Subcutaneous abdominal adipose tissue (tissue), 5 donors: ENCODE data around the gene SHISAL1.

Experiments used
- H3K27ac ChIP-seq: one replicate; pipeline ENCODE4 v1.7.0; 2013; ENCODE audit warnings: low read depth, mild to moderate bottlenecking, inconsistent platforms, low read length, moderate library complexity
- H3K27me3 ChIP-seq, 5 donors: one replicate each; pipeline ENCODE4 v1.7.0; 2013; ENCODE audit warnings: low read length in 5 of 5, inconsistent platforms in 1 of 5; ENCODE audit not compliant: control insufficient read depth in 5 of 5, insufficient read depth in 4 of 5
- H3K36me3 ChIP-seq, 5 donors: one replicate each; pipeline ENCODE4 v1.7.0; 2013; ENCODE audit warnings: low read length in 5 of 5; ENCODE audit not compliant: control insufficient read depth in 5 of 5, insufficient read depth in 5 of 5
- H3K4me1 ChIP-seq, 5 donors: one replicate each; pipeline ENCODE4 v1.7.0; 2013; ENCODE audit warnings: low read length in 5 of 5, mild to moderate bottlenecking in 3 of 5, moderate library complexity in 1 of 5; ENCODE audit not compliant: control insufficient read depth in 5 of 5, insufficient read depth in 5 of 5
- H3K4me3 ChIP-seq, 5 donors: one replicate each; pipeline ENCODE4 v1.7.0; 2013; ENCODE audit warnings: low read length in 5 of 5, low read depth in 1 of 5
- H3K9ac ChIP-seq, 5 donors: one replicate each; pipeline ENCODE4 v1.7.0; 2013; ENCODE audit warnings: low read length in 5 of 5, mild to moderate bottlenecking in 4 of 5, moderate library complexity in 3 of 5
- H3K9me3 ChIP-seq, 5 donors: one replicate each; pipeline ENCODE4 v1.7.0; 2013; ENCODE audit warnings: low read length in 5 of 5; ENCODE audit not compliant: control insufficient read depth in 5 of 5
- donor health status: healthy.
- donor health status: healthy.
- donor health status: healthy.
- donor health status: healthy.
- donor health status: healthy.

The SHISAL1 gene

GRCh38 chr22:44335903-44336803 is 23.4 kb upstream of the SHISAL1 start:
- Histone ChIP-seq H3K27me3 (peaks cover 31 to 63% (median 48%) of the 10 kb centered on the region in 5 donors), H3K9me3 (no peaks in the 10 kb centered on the region), H3K4me1 (peaks cover 0 to 4% (median 2%) of the 10 kb centered on the region in 5 donors), H3K36me3 (no peaks in the 10 kb centered on the region), H3K27ac (no peak overlapping the region), H3K9ac (no peak overlapping the region), H3K4me3 (no peak overlapping the region)

- Histone ChIP-seq H3K27me3 (peaks cover 29 to 67% (median 52%) of the 10 kb centered on the region in 5 donors), H3K4me3 (no peak overlapping the region), H3K36me3 (no peaks in the 10 kb centered on the region), H3K4me1 (peaks cover 0 to 9% (median 7%) of the 10 kb centered on the region in 5 donors), H3K9ac (no peak overlapping the region), H3K9me3 (no peaks in the 10 kb centered on the region), H3K27ac (no peak overlapping the region)
Measured at GRCh38 chr22:44335066-44335839, 22.5 kb upstream of the SHISAL1 start.

- Histone ChIP-seq H3K27me3 (peaks cover 33 to 75% (median 59%) of the 10 kb centered on the region in 5 donors), H3K9ac (no peak overlapping the region), H3K27ac (no peak overlapping the region), H3K4me3 (no peak overlapping the region), H3K36me3 (no peaks in the 10 kb centered on the region), H3K4me1 (peaks cover 0 to 9% (median 7%) of the 10 kb centered on the region in 5 donors), H3K9me3 (no peaks in the 10 kb centered on the region)
Measured at GRCh38 chr22:44333847-44334635, 21.3 kb upstream of the SHISAL1 start.

GRCh38 chr22:44332946-44333345 is 20.2 kb upstream of the SHISAL1 start:
- Histone ChIP-seq H3K4me1 (peaks cover 0 to 9% (median 7%) of the 10 kb centered on the region in 5 donors), H3K4me3 (no peak overlapping the region), H3K27me3 (peaks cover 33 to 80% (median 65%) of the 10 kb centered on the region in 5 donors), H3K36me3 (no peaks in the 10 kb centered on the region), H3K27ac (no peak overlapping the region), H3K9ac (no peak overlapping the region), H3K9me3 (no peaks in the 10 kb centered on the region)

GRCh38 chr22:44331881-44332714 is 19.3 kb upstream of the SHISAL1 start:
- H3K27me3 ChIP-seq = peaks cover 30 to 82% (median 63%) of the 10 kb centered on the region in 5 donors
- H3K36me3 ChIP-seq = no peaks in the 10 kb centered on the region
- H3K4me1 ChIP-seq = peaks cover 0 to 9% (median 7%) of the 10 kb centered on the region in 5 donors
- peak overlapping the region in 2 of 5 donors; percentile 34 to 46 for H3K4me3 ChIP-seq
- no peak overlapping the region for H3K9ac ChIP-seq
- H3K9me3 ChIP-seq = no peaks in the 10 kb centered on the region
- no peak overlapping the region for H3K27ac ChIP-seq

- Histone ChIP-seq H3K27ac (no peak overlapping the region), H3K4me1 (peaks cover 0 to 15% (median 11%) of the 10 kb centered on the region in 5 donors), H3K27me3 (peaks cover 30 to 76% (median 57%) of the 10 kb centered on the region in 5 donors), H3K9me3 (no peaks in the 10 kb centered on the region), H3K9ac (no peak overlapping the region), H3K4me3 (no peak overlapping the region), H3K36me3 (no peaks in the 10 kb centered on the region)
Measured at GRCh38 chr22:44330744-44331660, 18.3 kb upstream of the SHISAL1 start.

- Histone ChIP-seq H3K9me3 (no peaks in the 10 kb centered on the region), H3K27me3 (peaks cover 30 to 69% (median 52%) of the 10 kb centered on the region in 5 donors), H3K27ac (no peak overlapping the region), H3K9ac (no peak overlapping the region), H3K4me1 (peaks cover 0 to 20% (median 15%) of the 10 kb centered on the region in 5 donors), H3K4me3 (no peak overlapping the region), H3K36me3 (no peaks in the 10 kb centered on the region)
Measured at GRCh38 chr22:44330188-44330743, 17.5 kb upstream of the SHISAL1 start.

- Histone ChIP-seq H3K9ac (no peak overlapping the region), H3K36me3 (no peaks in the 10 kb centered on the region), H3K27me3 (peaks cover 31 to 63% (median 50%) of the 10 kb centered on the region in 5 donors), H3K9me3 (no peaks in the 10 kb centered on the region), H3K4me3 (no peak overlapping the region), H3K27ac (no peak overlapping the region), H3K4me1 (peaks cover 0 to 20% (median 15%) of the 10 kb centered on the region in 5 donors)
Measured at GRCh38 chr22:44329179-44329796, 16.5 kb upstream of the SHISAL1 start.
